HTERT RPE-1 (cell line): ENCODE results near the gene MAN2A2.
"Not testable (repeated sequence)": the region's sequence is repeated elsewhere in the genome, so short reads cannot be mapped to it uniquely, and the experiment has no call there.

Source experiments
- in situ Hi-C: fragments of 300-500 bp; cut with MboI; formaldehyde crosslinking; loops from 4 replicates; pipeline ENCODE4 v1.14.3; 2020; ENCODE audit warnings: low sequenced_read_pairs

Gene MAN2A2

GRCh38 chr15:90902040-90902839 lies 862 bp upstream of the MAN2A2 start:
- in situ Hi-C loops = no loop called here

GRCh38 chr15:90903733-90904536 lies 833 bp downstream of the MAN2A2 start:
- in situ Hi-C loops = no loop called here

GRCh38 chr15:90904746-90905145 lies 1.6 kb downstream of the MAN2A2 start:
- in situ Hi-C loops = no loop called here

- in situ Hi-C loops = no loop called here
Measured at GRCh38 chr15:90905306-90906180, 2.4 kb downstream of the MAN2A2 start.

GRCh38 chr15:90906181-90906849 lies 3.2 kb downstream of the MAN2A2 start:
- in situ Hi-C loops = no loop called here

- in situ Hi-C loops = no loop called here
Measured at GRCh38 chr15:90907051-90907660, 4.1 kb downstream of the MAN2A2 start.

GRCh38 chr15:90907838-90908507 lies 4.9 kb downstream of the MAN2A2 start:
- in situ Hi-C loops = no loop called here

GRCh38 chr15:90909449-90909848 lies 6.3 kb downstream of the MAN2A2 start:
- in situ Hi-C loops = not testable (repeated sequence)

- in situ Hi-C loops = no loop called here
Measured at GRCh38 chr15:90909976-90910375, 6.9 kb downstream of the MAN2A2 start.

GRCh38 chr15:90910441-90911301 lies 7.6 kb downstream of the MAN2A2 start:
- in situ Hi-C loops = no loop called here

GRCh38 chr15:90911302-90911623 lies 8.2 kb downstream of the MAN2A2 start:
- in situ Hi-C loops = no loop called here

GRCh38 chr15:90911906-90912769 lies 9.0 kb downstream of the MAN2A2 start:
- in situ Hi-C loops = no loop called here

- in situ Hi-C loops = no loop called here
Measured at GRCh38 chr15:90912770-90913075, 9.6 kb downstream of the MAN2A2 start.

- in situ Hi-C loops = no loop called here
Measured at GRCh38 chr15:90913398-90913944, 10.4 kb downstream of the MAN2A2 start.

GRCh38 chr15:90914305-90915080 lies 11.4 kb downstream of the MAN2A2 start:
- in situ Hi-C loops = no loop called here

GRCh38 chr15:90915216-90915807 lies 12.2 kb downstream of the MAN2A2 start:
- in situ Hi-C loops = no loop called here
